ENCODE measurements around the gene LMAN1L.
"Not testable (repeated sequence)": the region's sequence is repeated elsewhere in the genome, so short reads cannot be mapped to it uniquely, and the experiment has no call there.

LMAN1L gene

GRCh38 chr15:74778599-74778970 lies 34.0 kb upstream of the LMAN1L start:
- peaks cover 3% of the 10 kb centered on the region for H3K36me3 Mint-ChIP-seq
- peak overlapping the region; percentile 74 for H3K4me3 Mint-ChIP-seq
- no peaks in the 10 kb centered on the region for H3K27me3 Mint-ChIP-seq
- peak overlapping the region; percentile 97 for H3K27ac Mint-ChIP-seq
- H3K4me1 Mint-ChIP-seq, result peaks cover 75% of the 10 kb centered on the region
- no peaks in the 10 kb centered on the region for H3K9me3 Mint-ChIP-seq

DNA sequence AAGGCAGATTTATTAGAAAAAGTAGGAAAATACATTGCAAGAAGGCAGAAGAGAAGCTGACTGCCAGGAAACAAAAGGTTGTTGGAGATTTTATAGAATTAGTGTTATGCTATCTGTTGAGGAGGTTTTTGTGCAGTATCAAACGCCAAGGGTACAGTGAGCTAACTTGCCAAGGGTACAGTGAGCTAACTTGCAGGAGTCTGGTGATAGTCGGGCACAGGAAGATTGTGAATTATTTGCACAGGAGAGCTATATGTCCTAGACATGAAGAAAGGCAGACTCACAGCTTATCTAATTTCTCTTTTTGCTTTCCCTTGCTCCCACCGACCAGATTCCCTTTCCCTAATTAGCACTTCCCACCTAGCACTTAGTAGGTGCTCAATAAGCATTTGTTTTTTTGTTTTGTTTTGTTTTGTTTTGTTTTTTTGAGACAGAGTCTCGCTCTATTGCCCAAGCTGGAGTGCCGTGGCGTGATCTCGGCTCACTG lies 33.4 kb upstream of the LMAN1L start:
- Mint-ChIP-seq H3K27ac (peak overlapping the region; percentile 97), H3K27me3 (no peaks in the 10 kb centered on the region), H3K4me3 (no peak overlapping the region), H3K9me3 (no peaks in the 10 kb centered on the region), H3K4me1 (peaks cover 69% of the 10 kb centered on the region), H3K36me3 (peaks cover 4% of the 10 kb centered on the region)

- Mint-ChIP-seq H3K36me3 (peaks cover 14% of the 10 kb centered on the region), H3K4me1 (peaks cover 69% of the 10 kb centered on the region), H3K9me3 (no peaks in the 10 kb centered on the region), H3K27me3 (no peaks in the 10 kb centered on the region), H3K4me3 (peak overlapping the region; percentile 90), H3K27ac (peak overlapping the region; percentile 97)
Measured at GRCh38 chr15:74780523-74781430, 31.9 kb upstream of the LMAN1L start.

DNA sequence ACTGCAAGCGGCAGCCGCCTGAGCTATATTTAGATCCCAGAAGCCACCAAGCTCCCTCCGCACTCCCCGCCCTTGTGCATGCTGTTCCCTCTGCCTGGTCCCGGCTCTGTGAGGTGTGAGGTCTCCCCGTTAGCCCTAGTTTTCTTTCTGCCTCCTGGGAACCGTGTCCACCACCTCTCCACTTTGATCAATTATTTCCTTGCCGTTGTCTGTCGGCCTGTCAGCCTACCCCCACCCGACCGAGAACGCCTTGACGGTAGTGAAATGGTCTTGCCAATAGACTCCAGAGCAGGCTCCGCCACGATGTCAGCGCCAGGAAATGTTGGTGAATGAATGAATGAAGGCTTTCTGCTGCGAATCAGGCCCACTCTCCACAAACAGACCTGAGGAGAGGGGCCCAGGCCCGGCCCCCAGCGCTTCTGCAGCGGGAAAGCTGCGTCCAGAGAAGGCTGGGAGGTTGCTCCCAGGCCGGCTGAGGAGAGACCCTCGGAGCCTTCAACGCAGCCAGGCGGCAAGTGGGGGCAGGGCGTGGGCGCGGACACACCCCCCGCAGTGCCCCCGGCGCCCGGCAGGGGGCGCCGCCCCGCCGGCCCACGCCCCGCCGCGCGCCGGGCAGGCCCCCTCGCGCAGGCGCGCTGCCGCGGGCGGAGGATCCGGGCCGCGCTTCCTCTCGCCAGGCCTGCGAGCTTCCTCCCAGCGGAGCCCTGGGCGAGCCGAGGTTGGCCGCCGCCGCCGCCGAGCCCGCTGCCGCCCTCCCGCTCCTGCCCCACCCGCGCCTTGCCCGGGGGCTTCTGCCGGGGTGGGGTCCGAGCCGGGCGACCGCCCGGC lies 31.0 kb upstream of the LMAN1L start, which contains the start of gene CSK:
TSS of gene CSK (plus strand) at position 650 of the 828 bp plus-strand sequence. CDS start 16,218 bp downstream, outside the sequence.
- Mint-ChIP-seq H3K4me3 (peak within 1 kb of the TSS; percentile 91), H3K27me3 (no peaks in the 10 kb centered on the region), H3K4me1 (peaks cover 68% of the 10 kb centered on the region), H3K27ac (peak within 1 kb of the TSS; percentile 97), H3K9me3 (no peaks in the 10 kb centered on the region), H3K36me3 (peaks cover 14% of the 10 kb centered on the region)

DNA sequence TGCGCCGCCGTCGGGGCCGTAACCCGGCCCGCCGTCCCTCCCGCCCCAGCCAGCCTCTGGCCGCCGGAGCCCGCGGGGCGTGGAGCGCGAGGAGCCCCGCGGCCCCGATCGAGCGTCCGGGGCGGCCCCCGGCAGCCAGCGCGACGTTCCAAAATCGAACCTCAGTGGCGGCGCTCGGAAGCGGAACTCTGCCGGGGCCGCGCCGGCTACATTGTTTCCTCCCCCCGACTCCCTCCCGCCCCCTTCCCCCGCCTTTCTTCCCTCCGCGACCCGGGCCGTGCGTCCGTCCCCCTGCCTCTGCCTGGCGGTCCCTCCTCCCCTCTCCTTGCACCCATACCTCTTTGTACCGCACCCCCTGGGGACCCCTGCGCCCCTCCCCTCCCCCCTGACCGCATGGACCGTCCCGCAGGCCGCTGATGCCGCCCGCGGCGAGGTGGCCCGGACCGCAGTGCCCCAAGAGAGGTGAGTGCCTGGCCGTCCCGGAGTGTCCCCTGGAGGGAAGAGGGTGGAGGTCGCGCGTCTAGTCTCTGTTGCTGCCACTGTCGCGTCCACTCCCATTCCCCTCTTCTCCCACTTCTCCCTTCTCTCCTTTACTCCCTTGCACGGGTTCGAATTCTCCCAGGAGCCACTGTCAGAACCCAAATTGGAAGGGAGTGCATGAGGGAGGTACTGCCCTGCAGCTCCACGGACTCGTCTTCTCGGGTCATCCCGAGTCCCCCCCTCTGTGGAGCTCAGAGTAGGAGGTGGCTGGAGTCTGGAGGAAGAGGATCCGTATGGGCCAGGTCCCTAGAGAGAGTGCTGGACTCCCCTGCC lies 30.2 kb upstream of the LMAN1L start:
- Mint-ChIP-seq H3K4me3 (peak overlapping the region; percentile 91), H3K27ac (peak overlapping the region; percentile 94), H3K4me1 (peaks cover 66% of the 10 kb centered on the region), H3K36me3 (peaks cover 14% of the 10 kb centered on the region), H3K27me3 (no peaks in the 10 kb centered on the region), H3K9me3 (no peaks in the 10 kb centered on the region)

- H3K36me3 Mint-ChIP-seq, result peaks cover 18% of the 10 kb centered on the region
- H3K9me3 Mint-ChIP-seq, result no peaks in the 10 kb centered on the region
- peaks cover 66% of the 10 kb centered on the region for H3K4me1 Mint-ChIP-seq
Measured at GRCh38 chr15:74783072-74783807, 29.4 kb upstream of the LMAN1L start.

GRCh38 chr15:74783808-74784175 lies 28.8 kb upstream of the LMAN1L start:
- Mint-ChIP-seq H3K4me3 (peak overlapping the region; percentile 91), H3K36me3 (peaks cover 18% of the 10 kb centered on the region), H3K4me1 (peaks cover 66% of the 10 kb centered on the region), H3K9me3 (no peaks in the 10 kb centered on the region), H3K27ac (peak overlapping the region; percentile 94), H3K27me3 (no peaks in the 10 kb centered on the region)

More at GRCh38 chr15:74783072-74783807, 29.4 kb upstream of the LMAN1L start:
- peak overlapping the region; percentile 94 for H3K27ac Mint-ChIP-seq
- H3K4me3 Mint-ChIP-seq, result peak overlapping the region; percentile 91
- no peaks in the 10 kb centered on the region for H3K27me3 Mint-ChIP-seq

DNA sequence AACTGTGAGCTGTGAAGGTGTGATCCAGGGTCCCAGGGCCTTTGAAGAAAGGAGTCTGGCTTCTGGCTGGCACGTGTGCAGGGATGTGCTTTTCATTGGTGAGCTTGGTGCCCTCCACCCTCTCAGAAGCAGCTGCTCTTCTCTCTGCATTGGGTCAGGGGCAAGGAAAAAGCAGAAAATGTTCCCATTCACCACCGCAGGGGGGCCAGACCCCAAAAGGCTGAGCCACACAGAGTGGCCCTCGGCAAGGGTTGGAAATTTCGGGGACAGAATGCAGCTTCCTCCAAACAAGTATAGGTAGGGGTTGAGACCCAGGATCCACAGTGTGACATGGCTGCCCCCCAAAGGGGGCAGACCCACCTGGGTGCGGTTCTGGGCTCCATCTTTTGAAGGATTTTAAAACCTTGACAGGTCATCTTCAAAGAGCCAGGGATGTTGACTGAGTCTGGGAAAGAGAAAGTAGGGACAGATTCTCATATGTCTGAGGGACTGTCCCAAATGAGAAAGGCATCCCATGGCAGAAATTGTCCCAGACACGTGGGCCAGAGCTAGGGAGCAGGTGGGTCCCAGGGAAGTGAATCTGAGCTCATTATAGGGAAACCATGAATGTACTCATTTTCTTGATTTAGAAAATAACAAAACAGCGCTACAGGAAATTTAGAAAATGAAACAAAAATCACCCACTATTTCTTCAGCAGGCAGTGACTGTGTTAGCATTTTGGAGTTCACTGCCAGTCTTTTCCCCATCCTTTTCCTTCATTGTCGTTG lies 28.0 kb upstream of the LMAN1L start:
- peak overlapping the region; percentile 91 for H3K4me3 Mint-ChIP-seq
- H3K36me3 Mint-ChIP-seq, result peaks cover 19% of the 10 kb centered on the region
- no peaks in the 10 kb centered on the region for H3K9me3 Mint-ChIP-seq
- H3K4me1 Mint-ChIP-seq, result peaks cover 62% of the 10 kb centered on the region
- peak overlapping the region; percentile 96 for H3K27ac Mint-ChIP-seq
- H3K27me3 Mint-ChIP-seq, result no peaks in the 10 kb centered on the region

GRCh38 chr15:74785194-74786032 lies 27.2 kb upstream of the LMAN1L start:
- Mint-ChIP-seq H3K27me3 (no peaks in the 10 kb centered on the region), H3K9me3 (no peaks in the 10 kb centered on the region), H3K4me3 (peak overlapping the region; percentile 91), H3K4me1 (peaks cover 62% of the 10 kb centered on the region), H3K36me3 (peaks cover 20% of the 10 kb centered on the region), H3K27ac (peak overlapping the region; percentile 96)

GRCh38 chr15:74786081-74786480 lies 26.6 kb upstream of the LMAN1L start:
- peak overlapping the region; percentile 91 for H3K4me3 Mint-ChIP-seq
- H3K9me3 Mint-ChIP-seq, H3K27me3 Mint-ChIP-seq: not testable (repeated sequence)
- H3K27ac Mint-ChIP-seq, result peak overlapping the region; percentile 96
- peaks cover 22% of the 10 kb centered on the region for H3K36me3 Mint-ChIP-seq
- peaks cover 62% of the 10 kb centered on the region for H3K4me1 Mint-ChIP-seq

- peaks cover 63% of the 10 kb centered on the region for H3K4me1 Mint-ChIP-seq
- peak overlapping the region; percentile 91 for H3K4me3 Mint-ChIP-seq
- H3K9me3 Mint-ChIP-seq, result no peaks in the 10 kb centered on the region
- peak overlapping the region; percentile 96 for H3K27ac Mint-ChIP-seq
- no peaks in the 10 kb centered on the region for H3K27me3 Mint-ChIP-seq
- H3K36me3 Mint-ChIP-seq, result peaks cover 26% of the 10 kb centered on the region
Measured at GRCh38 chr15:74786551-74787165, 26.0 kb upstream of the LMAN1L start.

DNA sequence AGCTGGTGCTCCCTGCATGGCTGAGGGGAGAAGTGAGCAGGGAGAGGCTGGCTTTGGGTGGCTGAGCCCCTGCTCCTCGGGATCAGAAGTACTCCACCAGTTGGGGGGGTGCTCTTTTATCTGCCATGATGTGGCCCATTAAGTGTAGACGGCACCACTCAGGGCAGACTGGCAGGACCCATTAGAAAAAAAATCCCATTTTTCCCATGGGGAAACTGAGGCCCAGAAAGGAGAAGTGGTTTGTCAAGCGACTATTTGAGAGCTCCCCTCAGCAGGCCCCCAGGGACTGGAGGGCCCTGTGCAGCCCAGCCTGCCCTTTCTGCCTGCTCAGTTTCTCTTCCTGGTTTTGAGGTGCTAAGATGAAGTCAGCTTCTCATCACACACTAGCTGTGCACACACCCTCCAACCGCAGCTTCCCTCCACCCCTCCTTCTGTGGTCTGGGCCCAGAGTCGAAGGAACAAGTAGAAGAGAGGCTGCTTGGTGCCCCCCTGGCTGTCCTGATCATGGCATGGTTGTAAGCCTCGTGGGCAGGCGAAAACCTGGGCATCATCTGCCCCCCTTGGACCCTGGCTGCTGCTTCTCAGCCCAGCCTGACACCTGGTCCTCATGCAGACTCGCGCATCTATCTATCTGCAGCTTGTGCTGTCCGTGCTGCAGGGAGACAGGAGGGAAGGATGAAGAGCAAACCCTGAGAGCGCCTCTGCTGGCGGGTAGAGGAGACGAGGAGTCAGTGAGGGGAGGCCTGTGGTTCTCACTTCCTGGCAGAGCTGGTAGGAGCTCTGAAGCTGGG lies 25.2 kb upstream of the LMAN1L start:
- Mint-ChIP-seq H3K27me3 (no peaks in the 10 kb centered on the region), H3K4me1 (peaks cover 71% of the 10 kb centered on the region), H3K4me3 (peak overlapping the region; percentile 91), H3K9me3 (no peaks in the 10 kb centered on the region), H3K27ac (peak overlapping the region; percentile 96), H3K36me3 (peaks cover 28% of the 10 kb centered on the region)
